ENCODE measurements around the gene LMAN1L. TPM values are rescaled to one million over a fixed set of nuclear protein-coding genes. Genes with fewer than 3 reads are reported as not detected.

LMAN1L gene
- total RNA-seq, 1 donor from 2014 or later: 0.65 TPM

- peak overlapping the region; percentile 76 for H3K4me3 Mint-ChIP-seq
- H3K9me3 Mint-ChIP-seq: no peaks in the 10 kb centered on the region
- no peak for DNase-seq (ENCODE audit: low spot score in 2 of 2, unreplicated experiment in 2 of 2)
- H3K36me3 Mint-ChIP-seq: no peaks in the 10 kb centered on the region
- H3K27me3 Mint-ChIP-seq (ENCODE audit: low read depth): peaks cover 2% of the 10 kb centered on the region
- TF ChIP-seq, protein P1, sequence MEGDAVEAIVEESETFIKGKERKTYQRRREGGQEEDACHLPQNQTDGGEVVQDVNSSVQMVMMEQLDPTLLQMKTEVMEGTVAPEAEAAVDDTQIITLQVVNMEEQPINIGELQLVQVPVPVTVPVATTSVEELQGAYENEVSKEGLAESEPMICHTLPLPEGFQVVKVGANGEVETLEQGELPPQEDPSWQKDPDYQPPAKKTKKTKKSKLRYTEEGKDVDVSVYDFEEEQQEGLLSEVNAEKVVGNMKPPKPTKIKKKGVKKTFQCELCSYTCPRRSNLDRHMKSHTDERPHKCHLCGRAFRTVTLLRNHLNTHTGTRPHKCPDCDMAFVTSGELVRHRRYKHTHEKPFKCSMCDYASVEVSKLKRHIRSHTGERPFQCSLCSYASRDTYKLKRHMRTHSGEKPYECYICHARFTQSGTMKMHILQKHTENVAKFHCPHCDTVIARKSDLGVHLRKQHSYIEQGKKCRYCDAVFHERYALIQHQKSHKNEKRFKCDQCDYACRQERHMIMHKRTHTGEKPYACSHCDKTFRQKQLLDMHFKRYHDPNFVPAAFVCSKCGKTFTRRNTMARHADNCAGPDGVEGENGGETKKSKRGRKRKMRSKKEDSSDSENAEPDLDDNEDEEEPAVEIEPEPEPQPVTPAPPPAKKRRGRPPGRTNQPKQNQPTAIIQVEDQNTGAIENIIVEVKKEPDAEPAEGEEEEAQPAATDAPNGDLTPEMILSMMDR (IDR thresholded peaks at IDR 0.05; ENCODE audit: unreplicated experiment): no peak
- H3K4me1 Mint-ChIP-seq: peaks cover 50% of the 10 kb centered on the region
- H3K27ac Mint-ChIP-seq: no peak overlapping the region
Observed at GRCh38 chr15:74780523-74781430, 31.9 kb upstream of the LMAN1L start.

DNA sequence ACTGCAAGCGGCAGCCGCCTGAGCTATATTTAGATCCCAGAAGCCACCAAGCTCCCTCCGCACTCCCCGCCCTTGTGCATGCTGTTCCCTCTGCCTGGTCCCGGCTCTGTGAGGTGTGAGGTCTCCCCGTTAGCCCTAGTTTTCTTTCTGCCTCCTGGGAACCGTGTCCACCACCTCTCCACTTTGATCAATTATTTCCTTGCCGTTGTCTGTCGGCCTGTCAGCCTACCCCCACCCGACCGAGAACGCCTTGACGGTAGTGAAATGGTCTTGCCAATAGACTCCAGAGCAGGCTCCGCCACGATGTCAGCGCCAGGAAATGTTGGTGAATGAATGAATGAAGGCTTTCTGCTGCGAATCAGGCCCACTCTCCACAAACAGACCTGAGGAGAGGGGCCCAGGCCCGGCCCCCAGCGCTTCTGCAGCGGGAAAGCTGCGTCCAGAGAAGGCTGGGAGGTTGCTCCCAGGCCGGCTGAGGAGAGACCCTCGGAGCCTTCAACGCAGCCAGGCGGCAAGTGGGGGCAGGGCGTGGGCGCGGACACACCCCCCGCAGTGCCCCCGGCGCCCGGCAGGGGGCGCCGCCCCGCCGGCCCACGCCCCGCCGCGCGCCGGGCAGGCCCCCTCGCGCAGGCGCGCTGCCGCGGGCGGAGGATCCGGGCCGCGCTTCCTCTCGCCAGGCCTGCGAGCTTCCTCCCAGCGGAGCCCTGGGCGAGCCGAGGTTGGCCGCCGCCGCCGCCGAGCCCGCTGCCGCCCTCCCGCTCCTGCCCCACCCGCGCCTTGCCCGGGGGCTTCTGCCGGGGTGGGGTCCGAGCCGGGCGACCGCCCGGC is 31.0 kb upstream of the LMAN1L start, which contains the start of gene CSK:
Gene CSK, plus strand, starts transcription at position 650 of the 828 bp plus-strand sequence. CDS start 16,218 bp downstream, outside the sequence.
- Mint-ChIP-seq H3K4me1 (peaks cover 50% of the 10 kb centered on the region), H3K36me3 (no peaks in the 10 kb centered on the region)
- peak; percentile 66 to 84 for DNase-seq (ENCODE audit: low spot score in 2 of 2, unreplicated experiment in 2 of 2)

GRCh38 chr15:74782259-74783071 is 30.2 kb upstream of the LMAN1L start:
- peaks cover 44% of the 10 kb centered on the region for H3K4me1 Mint-ChIP-seq
- peaks cover 2% of the 10 kb centered on the region for H3K27me3 Mint-ChIP-seq (ENCODE audit: low read depth)
- H3K27ac Mint-ChIP-seq: peak overlapping the region; percentile 72
- TF ChIP-seq, protein P1 (IDR thresholded peaks at IDR 0.05; ENCODE audit: unreplicated experiment): no peak
- H3K4me3 Mint-ChIP-seq: peak overlapping the region; percentile 85
- no peak for DNase-seq (ENCODE audit: low spot score in 2 of 2, unreplicated experiment in 2 of 2)
- no peaks in the 10 kb centered on the region for H3K36me3 Mint-ChIP-seq
- no peaks in the 10 kb centered on the region for H3K9me3 Mint-ChIP-seq

More for the DNA sequence above, 31.0 kb upstream of the LMAN1L start, which contains the start of gene CSK:
- Mint-ChIP-seq H3K27ac (peak within 1 kb of the TSS; percentile 72), H3K9me3 (no peaks in the 10 kb centered on the region), H3K4me3 (peak within 1 kb of the TSS; percentile 85), H3K27me3 (ENCODE audit: low read depth) (peaks cover 2% of the 10 kb centered on the region)
- TF ChIP-seq, protein P1 (IDR thresholded peaks at IDR 0.05; ENCODE audit: unreplicated experiment): peak; percentile 71

DNA sequence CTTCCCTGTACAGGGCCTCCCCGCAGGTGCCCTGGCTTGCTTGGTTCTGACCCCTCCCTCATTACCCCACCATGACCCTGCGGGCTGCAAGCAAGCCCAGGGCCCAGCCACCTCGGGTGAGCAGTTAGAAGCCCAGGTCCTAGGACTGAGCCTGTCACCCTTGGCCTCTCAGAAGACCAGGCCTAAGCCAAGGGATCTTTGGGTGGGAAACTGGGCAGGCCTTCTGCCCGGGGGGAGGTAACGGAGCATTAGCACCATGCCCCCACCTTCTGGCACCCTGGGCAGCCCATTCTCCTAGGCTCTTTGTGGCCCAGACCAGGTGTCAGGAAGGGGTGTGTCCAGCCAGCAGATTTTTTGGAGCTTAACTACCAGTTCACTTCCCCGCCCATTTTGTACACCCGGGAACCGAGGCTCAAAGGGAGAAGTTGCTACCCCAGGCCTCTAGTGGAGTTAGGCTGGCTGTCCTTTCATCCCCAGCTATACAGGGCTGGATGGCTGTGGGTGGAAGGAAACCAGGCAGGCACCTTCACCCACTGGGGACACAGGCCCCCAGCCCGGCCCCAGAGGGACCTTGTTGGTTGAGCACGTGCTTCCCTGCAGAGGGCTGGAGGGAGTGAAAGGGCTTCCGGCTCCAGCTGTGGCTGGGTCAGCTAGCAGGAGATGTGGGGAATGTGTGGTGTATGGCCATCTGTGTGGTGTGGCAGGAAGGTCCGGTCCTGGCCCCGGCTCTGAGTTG is 29.4 kb upstream of the LMAN1L start:
- TF ChIP-seq, protein P1 (IDR thresholded peaks at IDR 0.05; ENCODE audit: unreplicated experiment): no peak
- Mint-ChIP-seq H3K4me1 (peaks cover 42% of the 10 kb centered on the region), H3K9me3 (no peaks in the 10 kb centered on the region), H3K27ac (peak overlapping the region; percentile 50), H3K36me3 (no peaks in the 10 kb centered on the region), H3K27me3 (ENCODE audit: low read depth) (peaks cover 2% of the 10 kb centered on the region), H3K4me3 (peak overlapping the region; percentile 85)
- DNase-seq (ENCODE audit: low spot score in 2 of 2, unreplicated experiment in 2 of 2): no peak
